GM13977 (cell line): Measurements from ENCODE around the gene VMP1.
A peak's percentile ranks its signal among the peaks of the same experiment; 100 is the strongest.

ENCODE experiments used
- DNase-seq: peaks from one replicate; pipeline ENCODE4 v3.0.0; 2012; ENCODE audit warnings: low spot score
- in situ Hi-C: fragments of 300-500 bp; cut with MboI; formaldehyde crosslinking; loops from one replicate; pipeline ENCODE4 v1.12.0; 2022; ENCODE audit warnings: low sequenced_read_pairs, low pct_unique_long_range_greater_than_20kb, mixed read lengths, inconsistent platforms; ENCODE audit not compliant: unreplicated experiment
- TF ChIP-seq, protein P1 (sequence below): IDR thresholded peaks from 2 replicates; pipeline ENCODE4 v1.5.1; 2012; ENCODE audit warnings: mild to moderate bottlenecking, control low read depth; ENCODE audit not compliant: insufficient read depth; ENCODE audit errors: extremely low read depth, missing control alignments

The VMP1 gene

DNA sequence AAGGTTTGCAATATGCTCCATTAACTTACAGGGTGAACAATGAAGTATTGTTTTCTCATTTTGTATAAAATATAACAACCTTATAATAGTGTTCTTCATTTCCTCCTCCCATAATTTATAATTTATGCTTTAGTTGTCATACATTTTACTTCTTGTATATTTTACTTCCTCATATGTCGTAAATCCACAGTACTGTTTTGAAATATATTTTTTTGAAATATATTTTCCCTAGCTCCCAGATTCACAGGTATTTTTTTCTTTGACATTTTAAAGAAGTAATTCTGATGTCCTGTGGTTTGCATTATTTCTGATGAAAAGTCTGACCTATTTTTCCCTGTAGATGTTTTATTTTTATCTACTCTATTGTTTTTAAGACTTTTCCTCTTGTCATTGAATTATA, 52.7 kb downstream of the VMP1 start:
- in situ Hi-C loops: no loop called here
- no peak for DNase-seq
- TF ChIP-seq, protein P1, sequence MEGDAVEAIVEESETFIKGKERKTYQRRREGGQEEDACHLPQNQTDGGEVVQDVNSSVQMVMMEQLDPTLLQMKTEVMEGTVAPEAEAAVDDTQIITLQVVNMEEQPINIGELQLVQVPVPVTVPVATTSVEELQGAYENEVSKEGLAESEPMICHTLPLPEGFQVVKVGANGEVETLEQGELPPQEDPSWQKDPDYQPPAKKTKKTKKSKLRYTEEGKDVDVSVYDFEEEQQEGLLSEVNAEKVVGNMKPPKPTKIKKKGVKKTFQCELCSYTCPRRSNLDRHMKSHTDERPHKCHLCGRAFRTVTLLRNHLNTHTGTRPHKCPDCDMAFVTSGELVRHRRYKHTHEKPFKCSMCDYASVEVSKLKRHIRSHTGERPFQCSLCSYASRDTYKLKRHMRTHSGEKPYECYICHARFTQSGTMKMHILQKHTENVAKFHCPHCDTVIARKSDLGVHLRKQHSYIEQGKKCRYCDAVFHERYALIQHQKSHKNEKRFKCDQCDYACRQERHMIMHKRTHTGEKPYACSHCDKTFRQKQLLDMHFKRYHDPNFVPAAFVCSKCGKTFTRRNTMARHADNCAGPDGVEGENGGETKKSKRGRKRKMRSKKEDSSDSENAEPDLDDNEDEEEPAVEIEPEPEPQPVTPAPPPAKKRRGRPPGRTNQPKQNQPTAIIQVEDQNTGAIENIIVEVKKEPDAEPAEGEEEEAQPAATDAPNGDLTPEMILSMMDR: no peak

DNA sequence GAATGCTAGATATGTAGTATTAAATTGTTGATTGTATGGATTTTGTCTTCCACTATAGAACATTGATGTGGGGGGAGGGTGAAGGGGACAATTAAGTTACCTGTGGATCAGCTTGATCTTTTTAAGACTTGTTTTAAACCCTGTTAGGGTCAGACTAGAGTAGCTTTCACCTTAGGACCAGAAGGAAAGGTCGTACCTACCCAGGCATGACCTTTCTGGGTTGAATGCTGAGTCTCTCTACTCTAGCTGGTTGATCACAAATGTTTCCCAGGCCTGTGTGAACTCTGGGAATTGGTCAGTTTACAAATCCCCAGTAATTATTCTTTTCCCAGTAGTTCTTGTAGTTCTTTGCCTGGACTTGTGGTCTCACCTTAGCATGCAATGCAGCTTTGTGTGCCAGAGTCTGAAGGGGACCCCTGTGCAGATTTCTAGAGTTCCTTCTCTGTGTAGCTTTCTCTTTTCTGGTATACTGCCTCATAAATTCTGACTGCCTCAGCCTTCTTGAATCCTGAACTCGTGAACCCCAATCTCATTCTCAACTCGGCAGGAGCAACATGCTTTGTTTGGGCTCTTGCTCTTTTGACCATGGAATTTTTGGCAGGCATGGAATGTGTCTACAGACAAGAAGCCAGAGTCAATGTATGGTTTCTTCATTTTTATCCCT, 54.1 kb downstream of the VMP1 start:
- TF ChIP-seq, protein P1: no peak
- in situ Hi-C loops: no loop called here
- DNase-seq: no peak

DNA sequence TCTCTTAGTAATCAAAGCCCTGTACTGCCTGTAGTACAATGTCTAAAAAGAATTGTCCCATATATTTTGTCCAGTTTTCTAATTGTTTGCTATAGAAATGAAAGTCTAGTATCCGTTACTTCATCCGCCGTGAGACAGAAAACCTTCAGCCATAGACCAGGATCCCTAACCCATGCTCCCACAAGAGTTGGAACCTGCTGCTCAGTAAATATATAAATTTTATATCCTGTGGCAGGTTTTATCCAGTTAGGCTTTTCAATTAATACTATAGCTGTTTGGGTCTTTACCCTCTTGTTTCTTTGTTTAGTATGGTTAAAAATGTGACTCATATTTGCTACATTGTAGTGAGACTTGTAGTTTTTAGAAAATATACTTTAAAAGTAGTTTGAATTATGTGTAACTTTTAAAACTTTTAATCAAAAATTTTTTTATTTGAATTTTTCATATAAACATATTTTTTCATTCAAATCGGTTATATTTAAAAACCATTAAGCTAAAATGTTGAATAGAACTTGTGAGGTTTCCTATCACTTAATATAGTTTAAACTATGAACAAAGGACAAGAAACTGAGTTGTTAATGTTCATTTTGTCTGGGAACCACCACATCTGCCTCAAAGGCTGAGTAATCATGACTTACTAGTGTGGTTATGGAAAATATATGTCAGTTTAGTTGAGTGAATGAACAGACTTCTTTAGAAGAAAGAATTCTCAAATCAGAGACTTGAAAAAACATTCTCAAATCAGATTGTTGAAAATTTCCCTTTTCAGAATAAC, 54.8 kb downstream of the VMP1 start:
- TF ChIP-seq, protein P1: no peak
- DNase-seq: peak; percentile 37
- in situ Hi-C loops: no loop called here

DNA sequence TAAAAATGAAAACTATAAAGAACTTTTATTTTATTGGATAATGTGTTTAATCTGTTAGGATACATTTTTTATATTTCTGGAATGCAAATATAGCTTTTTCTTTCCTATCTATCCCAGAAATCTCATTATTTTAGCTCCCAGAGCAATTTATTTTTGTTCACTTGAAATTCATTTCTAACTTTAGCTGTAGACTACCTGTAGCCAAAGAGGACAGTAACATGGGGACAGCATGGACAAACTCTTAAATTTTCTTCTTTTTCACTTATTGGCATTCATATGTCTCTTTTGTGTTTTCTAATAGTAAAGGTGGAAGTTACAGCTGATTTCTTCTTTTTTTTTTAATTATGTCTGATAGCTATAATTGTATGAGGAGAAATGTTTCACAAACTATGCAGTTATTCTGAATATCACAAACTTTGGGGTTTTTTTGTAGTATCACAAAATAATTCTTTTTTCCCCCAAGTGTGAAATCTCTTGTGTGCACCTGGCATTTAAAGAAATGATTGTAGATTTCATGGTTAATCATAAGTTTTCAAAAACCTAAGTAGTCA, 55.4 kb downstream of the VMP1 start:
- TF ChIP-seq, protein P1: no peak
- in situ Hi-C loops: no loop called here
- DNase-seq: no peak

DNA sequence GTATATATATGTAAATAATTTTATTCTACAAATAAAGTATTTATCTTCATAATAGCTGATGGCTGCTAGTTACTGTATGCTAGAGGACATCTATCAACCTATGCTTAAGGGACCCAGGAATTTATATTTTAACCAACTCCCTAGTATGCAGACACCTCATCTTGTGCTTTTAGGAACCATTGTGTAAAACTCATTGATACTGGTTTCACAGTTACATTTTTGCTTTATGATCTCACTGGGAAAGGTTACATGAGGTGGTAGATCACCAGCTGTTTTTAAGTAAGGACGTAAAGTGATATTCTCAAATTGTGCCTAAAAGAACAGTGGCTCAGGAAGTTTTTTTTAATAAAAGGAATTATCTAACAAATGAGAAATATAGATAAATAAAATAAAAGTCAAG, 56.4 kb downstream of the VMP1 start:
- TF ChIP-seq, protein P1: no peak
- DNase-seq: no peak
- in situ Hi-C loops: no loop called here

DNA sequence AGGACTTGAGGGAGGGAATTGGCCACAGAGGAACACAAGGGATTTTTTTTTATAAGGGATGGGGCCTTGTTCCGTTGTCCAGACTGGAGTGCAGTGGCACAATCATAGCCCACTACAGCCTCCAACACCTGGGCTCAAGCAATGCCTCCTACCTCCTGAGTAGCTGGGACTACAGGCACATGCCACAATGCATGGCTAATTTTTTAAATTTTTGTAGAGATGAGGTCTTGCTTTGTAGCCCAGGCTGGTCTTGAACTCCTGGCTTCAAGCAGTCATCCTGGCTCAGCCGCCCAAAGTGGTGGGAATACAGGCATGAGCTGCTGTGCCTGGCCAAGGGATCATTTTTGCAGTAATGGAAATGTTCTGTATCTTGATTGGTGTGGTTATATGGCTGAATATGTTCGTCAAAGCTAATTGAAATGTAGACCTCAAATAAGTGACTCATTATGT, 56.9 kb downstream of the VMP1 start:
- DNase-seq: no peak
- in situ Hi-C loops: no loop called here

More for the DNA sequence above, 56.9 kb downstream of the VMP1 start:
- TF ChIP-seq, protein P1: no peak
